ENCODE data around the gene SUN5.

The SUN5 gene

DNA sequence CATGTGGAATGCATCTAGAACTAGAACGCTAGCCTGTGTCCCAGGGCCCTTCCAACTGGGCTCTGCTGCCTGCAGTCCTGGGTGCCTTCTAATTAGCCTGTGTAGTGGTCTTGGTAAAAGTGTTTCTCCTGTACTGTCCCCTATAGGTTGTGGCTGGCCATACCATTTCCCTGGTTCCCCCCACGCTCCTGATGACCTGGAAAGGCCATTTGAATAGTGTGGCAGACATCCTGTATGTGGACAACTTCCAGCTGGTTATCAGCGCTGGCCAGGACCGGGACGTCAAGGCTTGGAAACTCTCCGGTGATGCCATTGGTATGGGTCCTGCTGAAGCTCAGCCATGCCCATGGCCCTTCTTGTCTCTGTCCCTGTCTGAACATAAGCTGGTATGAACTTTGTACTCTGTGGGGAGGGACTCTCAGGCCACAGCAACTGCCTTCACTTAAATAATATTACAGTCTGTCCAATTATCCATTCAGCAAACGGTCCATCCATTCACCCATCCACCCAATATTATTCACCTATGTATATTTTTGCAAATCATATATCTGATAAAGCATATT, 60.7 kb downstream of the SUN5 start:
- no peak overlapping the region for H3K9ac ChIP-seq (ENCODE audit: low read depth in 1 of 2, low read length in 2 of 2)
- peaks cover 3 to 4% of the 10 kb centered on the region in 2 donors for H3K27me3 ChIP-seq (ENCODE audit: control insufficient read depth in 2 of 2, insufficient read depth in 2 of 2, low read length in 2 of 2)
- no peaks in the 10 kb centered on the region for H3K4me1 ChIP-seq (ENCODE audit: control insufficient read depth in 2 of 2, insufficient read depth in 2 of 2, low read length in 2 of 2)
- H3K4me3 ChIP-seq (ENCODE audit: low read length in 2 of 2) = no peak overlapping the region
- H3K27ac ChIP-seq (ENCODE audit: low read depth in 2 of 2, low read length in 2 of 2) = no peak overlapping the region
- H3K36me3 ChIP-seq (ENCODE audit: control insufficient read depth in 2 of 2, insufficient read depth in 2 of 2, low read length in 2 of 2) = no peaks in the 10 kb centered on the region
- H3K9me3 ChIP-seq (ENCODE audit: control insufficient read depth in 2 of 2, low read length in 2 of 2) = no peaks in the 10 kb centered on the region

DNA sequence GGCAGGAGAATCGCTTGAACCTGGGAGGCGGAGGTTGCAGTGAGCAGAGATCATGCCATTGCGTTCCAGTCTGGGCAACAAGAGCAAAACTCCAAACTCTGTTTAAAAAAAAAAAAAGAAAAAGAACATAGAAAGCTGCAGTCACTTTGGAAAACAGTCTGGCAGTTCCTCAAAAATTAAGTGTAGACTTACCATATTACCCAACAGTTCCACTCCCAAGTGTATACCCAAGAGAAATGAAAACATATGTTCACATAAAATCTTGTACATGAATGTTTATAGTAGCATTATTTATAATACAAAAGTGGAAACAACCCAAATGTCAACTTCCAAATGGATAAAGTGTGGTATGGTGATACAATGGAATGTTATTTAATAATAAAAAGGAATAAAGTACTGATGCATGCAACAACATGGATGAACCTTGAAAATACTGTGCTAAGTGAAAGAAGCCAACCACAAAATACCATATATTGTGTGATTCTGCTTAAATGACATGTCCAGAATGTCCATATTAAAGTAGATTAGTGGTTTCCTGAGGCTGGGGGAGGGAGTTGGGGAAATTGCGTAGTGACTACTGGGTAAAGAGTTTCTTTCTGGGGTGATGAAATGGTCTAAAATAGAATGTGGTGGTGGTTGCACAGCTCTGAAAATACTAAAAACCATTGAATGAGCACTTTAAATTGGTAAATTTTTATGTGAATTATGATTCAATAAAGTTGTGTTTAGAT, 62.9 kb downstream of the SUN5 start:
- H3K36me3 ChIP-seq (ENCODE audit: control insufficient read depth in 2 of 2, insufficient read depth in 2 of 2, low read length in 2 of 2) = no peaks in the 10 kb centered on the region
- no peak overlapping the region for H3K4me3 ChIP-seq (ENCODE audit: low read length in 2 of 2)
- no peak overlapping the region for H3K9ac ChIP-seq (ENCODE audit: low read depth in 1 of 2, low read length in 2 of 2)
- H3K27ac ChIP-seq (ENCODE audit: low read depth in 2 of 2, low read length in 2 of 2) = no peak overlapping the region
- H3K4me1 ChIP-seq (ENCODE audit: control insufficient read depth in 2 of 2, insufficient read depth in 2 of 2, low read length in 2 of 2) = no peaks in the 10 kb centered on the region
- H3K9me3 ChIP-seq (ENCODE audit: control insufficient read depth in 2 of 2, low read length in 2 of 2) = no peaks in the 10 kb centered on the region
- peaks cover 3 to 4% of the 10 kb centered on the region in 2 donors for H3K27me3 ChIP-seq (ENCODE audit: control insufficient read depth in 2 of 2, insufficient read depth in 2 of 2, low read length in 2 of 2)

DNA sequence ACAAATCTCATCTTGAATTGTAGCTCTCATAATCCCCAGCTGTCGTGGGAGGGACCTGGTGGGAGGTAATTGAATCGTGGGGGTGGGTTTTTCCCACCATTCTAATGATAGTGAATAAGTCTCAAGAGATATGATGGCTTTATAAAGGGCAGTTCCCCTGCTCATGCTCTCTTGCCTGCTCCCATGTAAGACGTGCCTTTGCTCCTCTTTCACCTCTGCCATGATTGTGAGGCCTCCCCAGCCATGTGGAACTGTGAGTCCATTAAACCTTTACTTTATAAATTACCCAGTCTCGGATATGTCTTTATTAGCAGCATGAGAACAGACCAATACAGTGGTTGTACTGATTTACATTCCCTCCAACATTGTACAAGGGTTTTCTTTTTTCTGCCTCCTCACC, 69.7 kb downstream of the SUN5 start:
- Histone ChIP-seq H3K27ac (ENCODE audit: low read depth in 2 of 2, low read length in 2 of 2) (no peak overlapping the region), H3K9me3 (ENCODE audit: control insufficient read depth in 2 of 2, low read length in 2 of 2) (no peaks in the 10 kb centered on the region), H3K4me3 (ENCODE audit: low read length in 2 of 2) (no peak overlapping the region), H3K4me1 (ENCODE audit: control insufficient read depth in 2 of 2, insufficient read depth in 2 of 2, low read length in 2 of 2) (no peaks in the 10 kb centered on the region), H3K27me3 (ENCODE audit: control insufficient read depth in 2 of 2, insufficient read depth in 2 of 2, low read length in 2 of 2) (no peaks in the 10 kb centered on the region), H3K36me3 (ENCODE audit: control insufficient read depth in 2 of 2, insufficient read depth in 2 of 2, low read length in 2 of 2) (no peaks in the 10 kb centered on the region), H3K9ac (ENCODE audit: low read depth in 1 of 2, low read length in 2 of 2) (no peak overlapping the region)
